Neural cell (in vitro differentiated cells): ENCODE data around the gene KLC1.

Experiments
- EP300 ChIP-seq: fragments of 450-650 bp; conservative IDR thresholded peaks from 2 replicates; pipeline ENCODE4 v1.6.1; 2014; ENCODE audit warnings: antibody characterized with exemption, mild to moderate bottlenecking, moderate library complexity; ENCODE audit not compliant: poor library complexity, severe bottlenecking
- EZH2 ChIP-seq: fragments of 200-600, 300-800 bp; shearing (Covaris generic), sonication (generic); IDR thresholded peaks from 2 replicates; pipeline ENCODE4 v1.6.1; 2014; ENCODE audit warnings: antibody characterized with exemption, low read length, borderline replicate concordance, mild to moderate bottlenecking; ENCODE audit not compliant: insufficient read depth, poor library complexity, severe bottlenecking
- MXI1 ChIP-seq: fragments of 450-650 bp; conservative IDR thresholded peaks from 2 replicates; pipeline ENCODE4 v1.6.1; 2014; ENCODE audit warnings: antibody characterized with exemption, mild to moderate bottlenecking; ENCODE audit not compliant: poor library complexity, severe bottlenecking
- POLR2AphosphoS5 ChIP-seq: IDR thresholded peaks from 2 replicates; pipeline ENCODE4 v1.6.1; 2012
- RAD21 ChIP-seq: fragments of 450-650 bp; conservative IDR thresholded peaks from 2 replicates; pipeline ENCODE4 v1.6.1; 2014; ENCODE audit warnings: antibody characterized with exemption, mild to moderate bottlenecking, moderate library complexity
- SMC3 ChIP-seq: fragments of 450-650 bp; conservative IDR thresholded peaks from 2 replicates; pipeline ENCODE4 v1.6.1; 2014; ENCODE audit warnings: antibody characterized with exemption, mild to moderate bottlenecking, moderate library complexity; ENCODE audit not compliant: poor library complexity
- TAF1 ChIP-seq: IDR thresholded peaks from 2 replicates; pipeline ENCODE4 v1.6.1; 2012; ENCODE audit warnings: low read depth
- TF ChIP-seq, protein P1 (sequence below): fragments of 450-650 bp; IDR thresholded peaks from 2 replicates; pipeline ENCODE4 v1.5.1; 2014; ENCODE audit warnings: antibody characterized with exemption, mild to moderate bottlenecking, moderate library complexity; ENCODE audit not compliant: poor library complexity, severe bottlenecking
- TF ChIP-seq, protein P2 (sequence below): IDR thresholded peaks from 2 replicates; pipeline ENCODE4 v1.6.1; 2012; ENCODE audit warnings: borderline replicate concordance

DNA sequence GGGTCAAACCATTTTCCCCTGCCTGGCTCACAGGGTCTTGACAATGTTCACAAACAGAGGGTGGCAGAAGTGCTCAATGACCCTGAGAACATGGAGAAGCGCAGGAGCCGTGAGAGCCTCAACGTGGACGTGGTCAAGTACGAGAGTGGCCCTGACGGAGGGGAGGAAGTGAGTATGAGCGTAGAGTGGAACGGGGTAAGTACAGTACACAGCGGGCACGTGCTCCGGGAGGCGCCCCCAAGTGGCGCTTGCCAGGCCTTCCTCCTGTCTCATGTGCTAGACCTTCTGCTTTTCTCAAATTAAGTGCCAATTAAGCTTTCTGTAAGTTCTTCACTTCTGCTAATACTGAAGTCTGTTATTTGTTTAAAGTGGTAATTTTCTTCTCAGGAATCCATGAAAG is 50.3 kb downstream of the KLC1 start:
- TF ChIP-seq EP300, result no peak
- TF ChIP-seq, protein P1, sequence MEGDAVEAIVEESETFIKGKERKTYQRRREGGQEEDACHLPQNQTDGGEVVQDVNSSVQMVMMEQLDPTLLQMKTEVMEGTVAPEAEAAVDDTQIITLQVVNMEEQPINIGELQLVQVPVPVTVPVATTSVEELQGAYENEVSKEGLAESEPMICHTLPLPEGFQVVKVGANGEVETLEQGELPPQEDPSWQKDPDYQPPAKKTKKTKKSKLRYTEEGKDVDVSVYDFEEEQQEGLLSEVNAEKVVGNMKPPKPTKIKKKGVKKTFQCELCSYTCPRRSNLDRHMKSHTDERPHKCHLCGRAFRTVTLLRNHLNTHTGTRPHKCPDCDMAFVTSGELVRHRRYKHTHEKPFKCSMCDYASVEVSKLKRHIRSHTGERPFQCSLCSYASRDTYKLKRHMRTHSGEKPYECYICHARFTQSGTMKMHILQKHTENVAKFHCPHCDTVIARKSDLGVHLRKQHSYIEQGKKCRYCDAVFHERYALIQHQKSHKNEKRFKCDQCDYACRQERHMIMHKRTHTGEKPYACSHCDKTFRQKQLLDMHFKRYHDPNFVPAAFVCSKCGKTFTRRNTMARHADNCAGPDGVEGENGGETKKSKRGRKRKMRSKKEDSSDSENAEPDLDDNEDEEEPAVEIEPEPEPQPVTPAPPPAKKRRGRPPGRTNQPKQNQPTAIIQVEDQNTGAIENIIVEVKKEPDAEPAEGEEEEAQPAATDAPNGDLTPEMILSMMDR, result peak; percentile 40
- no peak for TF ChIP-seq EZH2
- TF ChIP-seq POLR2AphosphoS5, result no peak
- TF ChIP-seq SMC3, result peak; percentile 31
- TF ChIP-seq TAF1, result no peak
- no peak for TF ChIP-seq MXI1
- TF ChIP-seq RAD21, result no peak
- TF ChIP-seq, protein P2, sequence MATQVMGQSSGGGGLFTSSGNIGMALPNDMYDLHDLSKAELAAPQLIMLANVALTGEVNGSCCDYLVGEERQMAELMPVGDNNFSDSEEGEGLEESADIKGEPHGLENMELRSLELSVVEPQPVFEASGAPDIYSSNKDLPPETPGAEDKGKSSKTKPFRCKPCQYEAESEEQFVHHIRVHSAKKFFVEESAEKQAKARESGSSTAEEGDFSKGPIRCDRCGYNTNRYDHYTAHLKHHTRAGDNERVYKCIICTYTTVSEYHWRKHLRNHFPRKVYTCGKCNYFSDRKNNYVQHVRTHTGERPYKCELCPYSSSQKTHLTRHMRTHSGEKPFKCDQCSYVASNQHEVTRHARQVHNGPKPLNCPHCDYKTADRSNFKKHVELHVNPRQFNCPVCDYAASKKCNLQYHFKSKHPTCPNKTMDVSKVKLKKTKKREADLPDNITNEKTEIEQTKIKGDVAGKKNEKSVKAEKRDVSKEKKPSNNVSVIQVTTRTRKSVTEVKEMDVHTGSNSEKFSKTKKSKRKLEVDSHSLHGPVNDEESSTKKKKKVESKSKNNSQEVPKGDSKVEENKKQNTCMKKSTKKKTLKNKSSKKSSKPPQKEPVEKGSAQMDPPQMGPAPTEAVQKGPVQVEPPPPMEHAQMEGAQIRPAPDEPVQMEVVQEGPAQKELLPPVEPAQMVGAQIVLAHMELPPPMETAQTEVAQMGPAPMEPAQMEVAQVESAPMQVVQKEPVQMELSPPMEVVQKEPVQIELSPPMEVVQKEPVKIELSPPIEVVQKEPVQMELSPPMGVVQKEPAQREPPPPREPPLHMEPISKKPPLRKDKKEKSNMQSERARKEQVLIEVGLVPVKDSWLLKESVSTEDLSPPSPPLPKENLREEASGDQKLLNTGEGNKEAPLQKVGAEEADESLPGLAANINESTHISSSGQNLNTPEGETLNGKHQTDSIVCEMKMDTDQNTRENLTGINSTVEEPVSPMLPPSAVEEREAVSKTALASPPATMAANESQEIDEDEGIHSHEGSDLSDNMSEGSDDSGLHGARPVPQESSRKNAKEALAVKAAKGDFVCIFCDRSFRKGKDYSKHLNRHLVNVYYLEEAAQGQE, result no peak
